GM18873 (cell line): ENCODE results near the gene TUBB2B.
"Not testable (repeated sequence)": the region's sequence is repeated elsewhere in the genome, so short reads cannot be mapped to it uniquely, and the experiment has no call there.

ENCODE experiments used
- ATAC-seq: cut with Tn5 transposase; IDR thresholded peaks from one replicate; pipeline ENCODE4 v1.9.1; 2021; ENCODE audit warnings: mild to moderate bottlenecking, moderate library complexity, moderate number of reproducible peaks; ENCODE audit not compliant: unreplicated experiment, low FRiP score

TUBB2B gene

GRCh38 chr6:3193102-3193849 lies 34.2 kb downstream of the TUBB2B start:
- no peak for ATAC-seq

DNA sequence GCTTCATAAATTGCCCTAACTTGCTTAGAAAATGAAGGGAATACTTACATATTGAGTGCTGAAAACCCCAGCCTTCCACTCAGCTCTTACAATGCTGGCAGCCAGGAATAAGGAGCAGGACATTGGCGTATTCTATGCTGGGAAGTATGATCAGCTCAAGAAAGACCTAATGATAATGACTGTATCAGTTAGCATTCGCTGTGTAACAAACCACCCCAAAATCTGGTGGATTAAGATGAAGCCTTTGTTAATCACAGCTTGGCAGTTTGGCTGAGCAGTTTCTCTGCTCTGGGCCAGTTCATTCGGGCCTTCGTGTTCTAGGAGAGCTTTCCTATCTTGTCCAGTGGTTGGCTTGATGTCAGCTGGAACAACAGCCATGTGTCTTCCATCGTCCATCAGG lies 36.7 kb downstream of the TUBB2B start:
- ATAC-seq: no peak

GRCh38 chr6:3190056-3190455 lies 37.4 kb downstream of the TUBB2B start:
- no peak for ATAC-seq

DNA sequence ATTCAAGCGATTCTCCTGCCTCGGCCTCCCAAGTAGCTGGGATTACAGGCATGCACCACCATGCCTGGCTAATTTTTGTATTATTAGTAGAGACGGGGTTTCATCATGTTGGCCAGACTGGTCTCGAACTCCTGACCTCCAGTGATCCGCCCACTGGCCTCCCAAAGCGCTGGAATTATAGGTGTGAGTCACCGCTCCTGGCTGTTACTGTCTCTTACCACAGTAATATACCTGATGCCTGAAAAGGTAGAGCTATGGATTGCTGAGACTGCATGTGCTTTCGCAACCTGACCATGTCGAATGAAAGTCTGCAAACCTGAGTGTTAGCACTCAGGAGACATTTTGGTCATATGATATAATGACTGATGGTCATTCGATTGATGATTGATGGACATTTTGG lies 38.3 kb downstream of the TUBB2B start:
- not testable (repeated sequence) for ATAC-seq

GRCh38 chr6:3188262-3188661 lies 39.2 kb downstream of the TUBB2B start:
- no peak for ATAC-seq

DNA sequence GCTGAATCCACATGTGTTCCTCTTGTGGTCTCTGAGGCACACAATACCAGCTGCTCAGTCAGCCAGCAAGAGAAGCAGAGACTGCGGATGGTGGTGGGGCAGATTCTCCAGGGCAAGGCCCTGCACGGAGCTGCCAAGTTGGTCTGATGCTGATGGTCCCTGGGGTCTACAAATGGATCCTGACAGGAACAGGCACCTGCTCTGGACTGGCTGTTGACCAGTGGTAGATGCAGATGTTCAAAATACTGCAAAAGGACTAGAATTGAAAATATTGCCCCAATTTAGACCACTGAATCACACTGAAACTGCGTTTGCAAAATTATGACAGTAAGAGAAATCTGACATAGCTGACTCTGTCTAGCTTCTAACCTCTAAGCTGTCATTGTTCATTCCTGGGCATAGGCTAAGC lies 40.5 kb downstream of the TUBB2B start:
- ATAC-seq: no peak

DNA sequence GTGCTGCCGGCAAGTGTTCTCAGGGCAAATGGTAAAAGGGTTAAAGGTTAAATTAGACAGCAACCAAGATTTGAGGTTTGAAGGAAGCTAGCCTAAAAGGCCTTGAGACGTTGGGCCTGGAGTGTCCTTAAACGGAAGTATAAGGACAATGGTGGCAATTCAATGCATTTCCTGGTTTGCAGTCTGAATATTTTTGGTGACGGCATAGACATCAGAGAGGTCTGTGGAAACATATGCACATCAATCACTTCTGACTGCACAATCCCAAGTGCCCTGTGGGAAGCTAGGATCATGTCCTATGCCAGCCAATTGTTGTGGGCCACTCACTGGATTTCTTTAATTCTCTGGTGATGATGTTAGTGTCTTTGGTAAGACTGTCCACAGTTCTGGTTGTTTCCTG lies 44.4 kb downstream of the TUBB2B start:
- no peak for ATAC-seq

DNA sequence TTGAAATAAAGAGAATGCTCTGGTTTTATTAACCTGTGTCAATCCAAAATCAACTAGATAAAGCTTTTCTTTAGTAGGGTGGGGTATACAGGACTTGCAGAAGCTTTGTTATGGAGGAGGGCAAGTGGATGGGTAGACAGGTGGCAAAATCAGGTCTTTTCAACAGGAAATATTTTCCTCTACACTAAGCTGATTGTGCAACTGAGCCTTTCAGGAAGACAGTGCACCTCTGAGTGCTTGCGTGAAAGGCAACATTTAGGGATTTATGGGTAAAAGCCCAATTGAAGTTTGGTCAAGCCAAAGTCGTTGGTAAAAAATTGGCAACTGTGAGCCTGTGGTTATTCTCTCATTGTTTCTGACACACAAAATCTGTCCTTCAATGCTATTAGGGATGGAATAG lies 46.3 kb downstream of the TUBB2B start:
- ATAC-seq: no peak

DNA sequence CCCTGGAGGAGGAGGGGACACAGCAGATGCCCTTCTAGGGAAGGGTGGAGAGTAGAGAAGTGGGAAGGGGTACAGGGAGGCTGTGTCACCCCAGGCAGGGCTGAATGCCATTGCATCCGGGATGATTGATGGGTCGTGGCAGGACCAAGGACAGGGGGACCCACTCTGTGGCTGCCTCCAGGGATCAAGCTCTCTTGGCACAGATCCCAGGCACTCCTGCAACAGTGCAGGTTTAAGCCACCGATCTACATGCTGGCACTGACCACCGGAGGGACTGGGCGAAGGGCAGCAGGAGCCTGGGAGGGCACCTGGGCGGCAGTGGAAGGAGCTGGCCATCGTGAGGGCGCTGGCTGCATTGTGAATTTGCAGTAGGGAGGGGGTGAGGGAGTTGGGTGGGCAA lies 47.5 kb downstream of the TUBB2B start:
- ATAC-seq: not testable (repeated sequence)

GRCh38 chr6:3178666-3179065 lies 48.8 kb downstream of the TUBB2B start:
- ATAC-seq: not testable (repeated sequence)

DNA sequence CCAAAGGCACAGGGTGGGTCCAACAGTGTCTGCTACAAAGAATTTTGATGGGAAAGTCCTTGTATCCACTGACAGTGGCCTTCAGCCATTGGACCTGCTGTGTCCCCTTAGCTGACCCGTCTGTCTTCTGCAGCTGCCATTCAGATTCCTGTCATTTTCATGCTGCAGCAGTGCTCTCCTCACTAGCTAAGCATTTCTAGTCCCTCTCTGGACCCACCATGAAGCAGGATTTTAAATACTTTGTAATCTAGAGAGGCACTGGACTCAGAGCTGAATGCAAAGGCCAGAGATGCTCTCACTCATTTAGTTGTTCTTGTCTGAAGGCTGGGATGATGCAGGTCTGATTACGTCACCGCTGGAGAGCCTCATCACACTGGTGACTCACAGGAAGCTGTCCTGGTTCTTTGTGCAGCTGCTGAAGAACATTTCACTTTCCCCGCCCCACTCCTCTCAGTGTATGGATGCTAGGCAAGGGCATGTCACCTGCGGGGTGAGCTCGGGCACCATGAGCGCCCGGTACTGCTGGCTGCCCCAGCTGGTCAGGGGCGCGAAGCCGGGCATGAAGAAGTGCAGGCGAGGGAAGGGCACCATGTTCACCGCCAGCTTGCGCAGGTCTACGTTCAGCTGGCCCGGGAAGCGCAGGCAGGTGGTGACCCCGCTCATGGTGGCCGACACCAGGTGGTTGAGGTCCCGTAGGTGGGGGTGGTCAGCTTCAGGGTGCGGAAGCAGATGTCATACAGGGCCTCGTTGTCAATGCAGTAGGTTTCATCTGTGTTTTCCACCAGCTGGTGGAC lies 50.7 kb downstream of the TUBB2B start:
- no peak for ATAC-seq

DNA sequence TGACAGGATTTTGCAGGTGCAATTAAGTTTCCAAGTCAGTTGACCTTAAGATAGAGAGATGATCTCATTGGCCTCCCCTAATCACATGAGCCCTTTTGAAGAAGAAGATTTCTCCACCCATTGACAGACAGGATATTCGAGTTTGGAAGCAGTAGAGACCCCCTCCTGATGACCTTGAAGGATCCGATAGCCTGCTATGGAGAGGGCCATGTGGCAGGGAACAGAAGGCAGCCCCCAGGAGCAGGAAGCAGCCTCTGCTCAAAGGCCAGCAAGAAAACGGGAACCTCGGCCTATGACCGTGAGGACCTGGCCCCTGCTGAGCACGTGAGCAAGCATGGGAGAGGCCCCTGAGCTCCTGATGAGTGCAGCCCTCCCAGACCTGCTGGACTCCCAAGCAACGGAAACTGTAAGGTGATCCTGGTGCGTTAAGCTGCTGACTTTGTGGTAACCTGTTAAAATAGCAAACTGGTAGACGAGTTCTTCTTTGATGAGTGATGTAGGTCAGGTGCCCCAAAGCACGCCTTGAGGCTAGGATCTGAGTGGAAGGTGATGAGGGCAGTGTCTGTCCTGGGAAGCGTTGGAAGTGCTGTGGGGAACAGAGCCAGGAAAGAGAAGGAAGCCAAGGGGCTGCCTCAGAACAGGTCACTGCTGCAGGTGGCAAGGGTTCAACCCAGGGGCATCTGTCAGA lies 51.6 kb downstream of the TUBB2B start:
- ATAC-seq: no peak
